Testis (tissue), 3 donors: ENCODE data around the gene RPL12. TPM values are rescaled to one million over a fixed set of nuclear protein-coding genes. Genes with fewer than 3 reads are reported as not detected.

Source experiments
- DNase-seq: peaks from one replicate; pipeline ENCODE4 v3.0.0-alpha.2; 2019
- H3K27ac ChIP-seq, 2 donors: fragments of 200-600 bp; sonication (generic); one replicate each; pipeline ENCODE4 v1.5.1; 2019
- H3K27me3 ChIP-seq: fragments of 200-600 bp; sonication (generic); one replicate; pipeline ENCODE4 v1.5.1; 2019
- H3K36me3 ChIP-seq: fragments of 200-600 bp; sonication (generic); one replicate; pipeline ENCODE4 v1.5.1; 2017; ENCODE audit warnings: low read depth; ENCODE audit errors: missing control alignments
- H3K4me1 ChIP-seq: fragments of 200-600 bp; sonication (generic); one replicate; pipeline ENCODE4 v1.5.1; 2019
- H3K4me3 ChIP-seq, 2 donors: fragments of 200-600 bp; sonication (generic); one replicate each; pipeline ENCODE4 v1.5.1; 2017 to 2019
- H3K9me3 ChIP-seq: fragments of 200-600 bp; sonication (generic); one replicate; pipeline ENCODE4 v1.5.1; 2017
- CTCF ChIP-seq, 3 experiments: fragments of 450-650 bp in 2 of 3; fragments of 200-600 bp in 1 of 3; sonication (generic) in 1 of 3; IDR thresholded peaks; one replicate each; pipeline ENCODE4 v1.5.1; 2016 to 2019; ENCODE audit warnings: antibody characterized with exemption in 3 of 3, mild to moderate bottlenecking in 2 of 3, moderate library complexity in 1 of 3
- POLR2A ChIP-seq: fragments of 450-650 bp; IDR thresholded peaks from one replicate; pipeline ENCODE4 v1.6.1; 2017; ENCODE audit warnings: antibody characterized with exemption, mild to moderate bottlenecking, moderate library complexity
- WGBS, 2 donors: methylation state at CpG; one replicate each; pipeline ENCODE4 v1.1.5; 2018; 5-methylcytosine and 5-hydroxymethylcytosine counted together
- intact Hi-C: fragments of 100-400 bp; cut with DNase I; formaldehyde crosslinking; loops from one replicate; pipeline ENCODE4 v1.15.1; 2023; ENCODE audit warnings: low total_unique reads
- polyA plus RNA-seq: library from polyadenylated mRNA; stranded (reverse); fragments of 350-450 nt; fragmentation: Illumina TruSeq; extraction: RNeasy Lipid Tissue Mini Kit (QIAGEN cat#74804); gene quantifications from one replicate; pipeline ENCODE4 v1.2.3, GENCODE V29; 2014; ENCODE audit warnings: low read depth, low replicate concordance; ENCODE audit not compliant: insufficient read depth
- total RNA-seq, 2 donors: library from RNA; depleted of rRNA; stranded (reverse); fragments of >200 nt; gene quantifications; one replicate each; pipeline ENCODE4 v1.2.3, GENCODE V29; 2016

Gene RPL12
- total and polyA plus RNA-seq, 3 donors from 2014 or later: 499 to 1,237 (median 950) TPM

DNA sequence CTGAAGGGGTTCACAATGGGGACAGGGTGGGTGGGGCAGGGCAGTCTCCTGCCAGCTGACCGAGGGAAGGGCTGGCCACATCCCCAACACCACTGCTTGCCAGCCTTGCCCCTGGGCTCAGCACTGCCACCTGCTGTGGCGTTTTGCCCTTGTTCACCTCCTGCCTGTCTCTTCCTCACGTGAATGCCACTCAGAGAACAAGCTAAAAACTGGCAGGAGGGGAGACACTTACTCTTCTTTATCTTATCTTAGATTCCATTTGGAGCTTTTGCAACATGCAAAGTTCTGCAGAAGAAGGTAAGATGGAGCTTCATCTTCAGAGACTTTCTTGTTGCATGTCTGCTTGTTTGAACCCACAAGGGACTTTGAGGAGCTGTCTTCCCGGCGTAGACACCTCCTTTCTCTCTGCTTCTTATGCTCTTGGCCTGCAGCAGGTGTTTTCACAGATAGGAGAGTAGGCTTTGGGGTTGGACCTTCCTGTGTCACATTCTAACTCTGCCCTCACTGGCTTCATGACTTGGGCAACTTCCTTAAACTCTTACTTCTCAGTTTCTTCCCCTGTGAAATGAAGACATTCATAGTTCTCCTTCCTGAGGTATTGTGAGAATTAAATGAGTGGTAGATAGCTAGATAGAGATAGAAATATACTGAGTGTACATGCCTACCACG is 4.3 kb upstream of the RPL12 start:
- 70 to 81% methylated on average over 6 of the region's 6 CpGs for WGBS, 2 donors
- H3K4me3 ChIP-seq: no peak overlapping the region
- H3K4me1 ChIP-seq: peaks cover 8% of the 10 kb centered on the region
- H3K27ac ChIP-seq: no peak overlapping the region
- H3K36me3 ChIP-seq: no peaks in the 10 kb centered on the region
- H3K9me3 ChIP-seq: no peaks in the 10 kb centered on the region
- no peaks in the 10 kb centered on the region for H3K27me3 ChIP-seq
- intact Hi-C loops: no loop called here
- TF ChIP-seq POLR2A (no peak), CTCF (IDR thresholded peaks at IDR 0.05) (no peak)
- DNase-seq: peak; percentile 34

- Histone ChIP-seq H3K4me1 (peaks cover 20% of the 10 kb centered on the region), H3K27ac (no peak overlapping the region), H3K27me3 (no peaks in the 10 kb centered on the region), H3K4me3 (no peak overlapping the region), H3K36me3 (no peaks in the 10 kb centered on the region), H3K9me3 (no peaks in the 10 kb centered on the region)
- DNase-seq: peak; percentile 23
- intact Hi-C loops: no loop called here
- no peak for TF ChIP-seq CTCF (IDR thresholded peaks at IDR 0.05)
- TF ChIP-seq POLR2A: no peak
- WGBS, 2 donors: 40 to 66% methylated on average over 4 of the region's 4 CpGs
Measured at GRCh38 chr9:127452691-127453090, 1.5 kb upstream of the RPL12 start.

DNA sequence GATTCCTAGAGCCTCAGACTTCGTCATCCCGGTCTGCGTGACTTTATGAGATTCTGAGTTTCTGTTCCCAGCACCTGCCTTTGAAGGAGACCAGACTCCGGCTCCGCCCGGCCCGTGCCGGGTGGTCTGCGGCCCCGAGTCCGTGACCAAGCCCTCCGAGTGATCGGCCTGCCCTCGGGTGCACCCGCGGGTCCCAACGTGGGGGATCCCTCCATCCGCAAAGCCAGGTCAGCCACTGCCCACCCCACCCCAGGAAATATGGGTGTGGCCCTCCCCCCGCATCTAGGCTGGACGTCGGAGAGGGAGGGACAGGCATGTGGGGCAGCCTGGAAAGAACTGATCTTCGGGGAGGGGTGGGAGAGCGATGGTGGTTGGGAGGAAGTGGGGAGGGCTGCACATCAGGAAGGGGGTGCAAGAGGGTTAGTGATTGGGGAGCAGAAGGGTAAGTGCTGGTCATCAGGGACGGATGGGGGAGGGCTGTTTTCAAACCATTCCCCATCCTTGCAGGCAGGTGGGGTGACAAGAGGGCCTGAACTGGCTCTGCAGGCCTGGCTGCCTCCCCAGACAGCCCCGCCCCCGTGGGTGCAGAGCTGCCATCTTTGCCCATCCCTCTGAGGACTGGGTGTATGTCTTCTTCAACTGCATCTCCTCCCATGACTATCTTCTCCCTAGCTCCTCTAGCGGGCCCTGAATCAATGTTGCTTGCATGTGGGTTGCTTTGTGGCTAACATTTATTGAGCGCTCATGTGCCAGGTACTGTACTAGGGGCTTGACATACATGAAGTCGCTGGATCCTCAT is 851 bp upstream of the RPL12 start:
- no peaks in the 10 kb centered on the region for H3K36me3 ChIP-seq
- no peak for DNase-seq
- no peak for TF ChIP-seq CTCF (IDR thresholded peaks at IDR 0.05)
- no peak for TF ChIP-seq POLR2A
- no peaks in the 10 kb centered on the region for H3K9me3 ChIP-seq
- intact Hi-C loops: no loop called here
- no peaks in the 10 kb centered on the region for H3K27me3 ChIP-seq
- H3K4me1 ChIP-seq: peaks cover 20% of the 10 kb centered on the region
- H3K4me3 ChIP-seq: peak overlapping the region; percentile 96 to 97
- 8 to 9% methylated on average over 23 to 29 of the region's 29 CpGs for WGBS, 2 donors
- peak overlapping the region; percentile 92 to 96 for H3K27ac ChIP-seq

DNA sequence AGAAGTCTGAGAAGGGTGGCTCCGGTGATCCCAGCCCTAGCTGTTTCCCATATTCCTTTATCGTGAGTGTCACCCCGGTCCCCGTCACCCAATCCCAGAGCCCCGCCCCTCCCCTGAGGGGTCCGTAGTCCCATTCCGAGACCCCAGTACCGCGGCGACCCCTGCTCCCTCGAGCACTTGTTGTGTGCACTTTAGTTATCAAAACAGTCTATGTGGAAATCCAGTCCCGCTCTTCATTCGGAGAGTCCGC is 327 bp upstream of the RPL12 start:
- WGBS, 2 donors: 0 to 1% methylated on average over 14 of the region's 14 CpGs
- intact Hi-C loops: no loop called here
- peak overlapping the region; percentile 96 to 97 for H3K4me3 ChIP-seq
- H3K27me3 ChIP-seq: no peaks in the 10 kb centered on the region
- no peaks in the 10 kb centered on the region for H3K36me3 ChIP-seq
- DNase-seq: no peak
- no peaks in the 10 kb centered on the region for H3K9me3 ChIP-seq
- peaks cover 20% of the 10 kb centered on the region for H3K4me1 ChIP-seq
- peak overlapping the region; percentile 92 to 96 for H3K27ac ChIP-seq
- no peak for TF ChIP-seq POLR2A
- TF ChIP-seq CTCF (IDR thresholded peaks at IDR 0.05): no peak
